ENCODE data around the gene USP40.

USP40 gene

GRCh38 chr2:233491326-233491725 is 75.3 kb downstream of the USP40 start:
- Mint-ChIP-seq H3K27me3 (ENCODE audit: low read depth, poor library complexity) (no peaks in the 10 kb centered on the region), H3K27ac (no peak overlapping the region), H3K4me1 (peaks cover 5% of the 10 kb centered on the region), H3K9me3 (no peaks in the 10 kb centered on the region), H3K4me3 (no peak overlapping the region), H3K36me3 (ENCODE audit: low read depth) (peaks cover 30% of the 10 kb centered on the region)
- TF ChIP-seq, protein P1, sequence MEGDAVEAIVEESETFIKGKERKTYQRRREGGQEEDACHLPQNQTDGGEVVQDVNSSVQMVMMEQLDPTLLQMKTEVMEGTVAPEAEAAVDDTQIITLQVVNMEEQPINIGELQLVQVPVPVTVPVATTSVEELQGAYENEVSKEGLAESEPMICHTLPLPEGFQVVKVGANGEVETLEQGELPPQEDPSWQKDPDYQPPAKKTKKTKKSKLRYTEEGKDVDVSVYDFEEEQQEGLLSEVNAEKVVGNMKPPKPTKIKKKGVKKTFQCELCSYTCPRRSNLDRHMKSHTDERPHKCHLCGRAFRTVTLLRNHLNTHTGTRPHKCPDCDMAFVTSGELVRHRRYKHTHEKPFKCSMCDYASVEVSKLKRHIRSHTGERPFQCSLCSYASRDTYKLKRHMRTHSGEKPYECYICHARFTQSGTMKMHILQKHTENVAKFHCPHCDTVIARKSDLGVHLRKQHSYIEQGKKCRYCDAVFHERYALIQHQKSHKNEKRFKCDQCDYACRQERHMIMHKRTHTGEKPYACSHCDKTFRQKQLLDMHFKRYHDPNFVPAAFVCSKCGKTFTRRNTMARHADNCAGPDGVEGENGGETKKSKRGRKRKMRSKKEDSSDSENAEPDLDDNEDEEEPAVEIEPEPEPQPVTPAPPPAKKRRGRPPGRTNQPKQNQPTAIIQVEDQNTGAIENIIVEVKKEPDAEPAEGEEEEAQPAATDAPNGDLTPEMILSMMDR (IDR thresholded peaks at IDR 0.05): no peak
- no peak for DNase-seq

DNA sequence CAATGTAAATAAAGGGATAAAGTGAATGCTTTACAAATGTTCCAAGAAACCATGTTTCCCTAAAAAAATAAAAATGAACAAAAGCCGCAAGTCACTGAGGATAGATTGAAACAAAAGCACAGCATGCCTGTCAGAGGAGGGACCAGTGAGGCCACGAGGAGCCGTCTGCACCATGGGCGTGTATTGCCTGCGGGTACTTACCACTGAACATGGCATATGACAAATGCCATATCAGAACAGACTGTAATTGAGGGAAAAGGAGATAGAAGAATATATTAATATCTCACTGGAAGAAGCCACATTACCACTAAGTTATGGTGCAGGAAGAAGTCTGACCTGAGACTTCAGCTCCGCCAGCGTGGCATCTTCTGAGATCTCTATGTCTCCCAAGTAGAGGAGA is 75.8 kb downstream of the USP40 start:
- Mint-ChIP-seq H3K9me3 (no peaks in the 10 kb centered on the region), H3K27me3 (ENCODE audit: low read depth, poor library complexity) (no peaks in the 10 kb centered on the region), H3K27ac (no peak overlapping the region), H3K4me3 (no peak overlapping the region), H3K4me1 (peaks cover 9% of the 10 kb centered on the region), H3K36me3 (ENCODE audit: low read depth) (peaks cover 32% of the 10 kb centered on the region)
- TF ChIP-seq, protein P1 (IDR thresholded peaks at IDR 0.05): no peak
- DNase-seq: no peak

- TF ChIP-seq, protein P1 (IDR thresholded peaks at IDR 0.05): no peak
- Mint-ChIP-seq H3K4me3 (no peak overlapping the region), H3K27me3 (ENCODE audit: low read depth, poor library complexity) (no peaks in the 10 kb centered on the region), H3K4me1 (peaks cover 9% of the 10 kb centered on the region), H3K36me3 (ENCODE audit: low read depth) (peaks cover 39% of the 10 kb centered on the region), H3K27ac (no peak overlapping the region), H3K9me3 (no peaks in the 10 kb centered on the region)
- no peak for DNase-seq
Observed at GRCh38 chr2:233489666-233490065, 76.9 kb downstream of the USP40 start.

- H3K27ac Mint-ChIP-seq: peak overlapping the region; percentile 62
- H3K36me3 Mint-ChIP-seq (ENCODE audit: low read depth): peaks cover 44% of the 10 kb centered on the region
- H3K4me1 Mint-ChIP-seq: peaks cover 9% of the 10 kb centered on the region
- H3K27me3 Mint-ChIP-seq (ENCODE audit: low read depth, poor library complexity): no peaks in the 10 kb centered on the region
- no peaks in the 10 kb centered on the region for H3K9me3 Mint-ChIP-seq
- DNase-seq: no peak
- H3K4me3 Mint-ChIP-seq: no peak overlapping the region
- TF ChIP-seq, protein P1 (IDR thresholded peaks at IDR 0.05): no peak
Observed at GRCh38 chr2:233489143-233489542, 77.4 kb downstream of the USP40 start.

GRCh38 chr2:233487748-233488345 is 78.7 kb downstream of the USP40 start:
- no peak for DNase-seq
- peaks cover 53% of the 10 kb centered on the region for H3K36me3 Mint-ChIP-seq (ENCODE audit: low read depth)
- peaks cover 9% of the 10 kb centered on the region for H3K4me1 Mint-ChIP-seq
- H3K27ac Mint-ChIP-seq: no peak overlapping the region
- TF ChIP-seq, protein P1 (IDR thresholded peaks at IDR 0.05): no peak
- H3K4me3 Mint-ChIP-seq: no peak overlapping the region
- H3K27me3 Mint-ChIP-seq (ENCODE audit: low read depth, poor library complexity): peaks cover 5% of the 10 kb centered on the region
- peaks cover 7% of the 10 kb centered on the region for H3K9me3 Mint-ChIP-seq
